Superior temporal gyrus (tissue), 1 donor: Measurements from ENCODE around the gene STAB2.

Experiments
- DNase-seq: peaks from one replicate; pipeline ENCODE4 v3.0.0-alpha.2; 2016; ENCODE audit errors: extremely low spot score

The STAB2 gene

DNA sequence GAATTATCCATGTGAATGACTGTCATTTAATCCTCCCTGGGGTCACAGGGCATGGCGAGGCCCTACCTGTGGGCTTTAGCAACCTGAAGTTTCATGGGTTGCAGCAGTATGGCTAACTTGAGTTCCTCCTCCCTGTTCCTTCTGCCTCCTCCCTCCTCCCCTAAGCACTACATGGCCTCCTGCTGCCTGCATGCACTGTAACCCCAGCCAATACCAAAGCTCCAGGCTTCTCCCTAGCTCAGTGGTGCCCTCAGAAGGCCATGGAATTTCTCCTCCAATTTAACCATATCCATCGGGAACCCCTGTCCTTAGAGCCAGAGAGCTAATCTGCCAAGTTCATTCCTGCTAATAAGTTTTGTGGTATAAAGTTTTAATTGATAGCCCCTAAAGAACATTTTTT, 158.9 kb downstream of the STAB2 start:
- DNase-seq = no peak

DNA sequence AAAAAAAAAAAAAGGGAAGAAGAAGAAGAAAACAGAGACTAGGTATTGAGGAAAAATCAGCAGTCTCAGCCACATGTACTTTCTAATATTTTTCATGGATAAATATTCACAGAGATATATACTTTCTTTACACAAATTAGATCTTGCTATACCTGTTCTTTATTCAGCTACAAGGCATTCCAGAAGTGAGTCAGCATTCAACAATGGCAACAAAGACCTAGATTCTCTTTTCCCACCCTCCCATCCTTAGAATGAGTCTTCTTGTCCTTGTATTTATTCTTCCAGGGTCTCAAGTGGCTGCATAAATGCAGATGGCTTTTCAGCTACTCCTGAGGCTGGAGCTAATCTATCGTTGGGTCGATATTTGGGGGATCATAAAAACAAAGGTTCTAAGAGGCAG, 160.9 kb downstream of the STAB2 start:
- no peak for DNase-seq

DNA sequence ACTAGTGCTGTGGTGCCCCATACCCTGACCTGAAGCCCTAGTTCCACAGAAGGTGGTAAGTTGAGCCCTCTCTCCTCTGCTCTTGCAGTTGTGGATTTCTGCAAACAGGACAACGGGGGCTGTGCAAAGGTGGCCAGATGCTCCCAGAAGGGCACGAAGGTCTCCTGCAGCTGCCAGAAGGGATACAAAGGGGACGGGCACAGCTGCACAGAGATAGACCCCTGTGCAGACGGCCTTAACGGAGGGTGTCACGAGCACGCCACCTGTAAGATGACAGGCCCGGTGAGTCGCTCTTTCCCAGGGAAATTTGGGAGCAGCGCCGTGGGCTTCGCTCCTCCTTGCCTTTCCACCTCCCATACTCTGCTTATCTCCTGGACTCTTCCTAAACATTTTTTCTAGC, 161.8 kb downstream of the STAB2 start:
- DNase-seq = no peak

GRCh38 chr12:103751171-103751570, 164.1 kb downstream of the STAB2 start:
- DNase-seq = no peak

GRCh38 chr12:103751600-103751999, 164.5 kb downstream of the STAB2 start:
- no peak for DNase-seq

- no peak for DNase-seq
Observed at GRCh38 chr12:103755425-103755824, 168.4 kb downstream of the STAB2 start.

- no peak for DNase-seq
Observed at GRCh38 chr12:103756443-103756842, 169.4 kb downstream of the STAB2 start.

GRCh38 chr12:103757248-103757647, 170.2 kb downstream of the STAB2 start:
- no peak for DNase-seq

DNA sequence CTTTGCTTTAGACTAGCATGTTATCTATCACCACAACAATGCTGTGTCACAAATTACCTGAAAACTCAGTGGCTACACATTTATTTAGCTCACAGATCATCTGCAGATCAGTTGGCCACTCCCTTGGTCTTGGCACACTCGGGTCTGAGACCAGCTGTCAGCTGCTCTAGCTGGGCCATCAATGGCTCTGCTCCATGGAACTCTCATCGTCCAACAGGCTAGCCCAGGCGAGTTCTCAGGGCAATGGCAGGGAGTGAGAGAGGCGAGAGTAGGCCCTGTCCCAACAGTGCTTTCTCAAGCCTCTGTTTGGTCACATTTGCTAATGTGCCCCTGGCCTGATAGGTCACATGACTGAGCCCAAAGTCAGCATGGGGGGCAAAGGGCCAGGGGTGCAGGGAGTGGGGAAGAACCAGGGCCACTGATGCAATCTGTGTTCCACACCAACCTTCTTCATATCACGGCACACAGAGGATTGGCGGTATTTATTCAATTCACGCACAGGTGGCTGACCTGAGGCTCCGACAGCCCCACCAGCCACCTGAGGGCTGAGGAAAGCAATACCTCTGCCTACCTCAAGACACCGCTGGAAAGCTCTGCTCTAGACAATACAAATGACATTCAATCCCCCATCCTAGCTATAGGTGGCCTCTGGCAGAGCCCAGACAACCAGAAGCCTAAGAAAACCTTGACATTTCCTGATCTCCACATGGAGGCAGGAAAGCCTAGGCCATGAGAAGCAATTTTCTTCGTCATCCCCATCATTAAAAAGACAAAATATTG, 171.4 kb downstream of the STAB2 start:
- DNase-seq = no peak

- no peak for DNase-seq
Observed at GRCh38 chr12:103762473-103762872, 175.4 kb downstream of the STAB2 start.

DNA sequence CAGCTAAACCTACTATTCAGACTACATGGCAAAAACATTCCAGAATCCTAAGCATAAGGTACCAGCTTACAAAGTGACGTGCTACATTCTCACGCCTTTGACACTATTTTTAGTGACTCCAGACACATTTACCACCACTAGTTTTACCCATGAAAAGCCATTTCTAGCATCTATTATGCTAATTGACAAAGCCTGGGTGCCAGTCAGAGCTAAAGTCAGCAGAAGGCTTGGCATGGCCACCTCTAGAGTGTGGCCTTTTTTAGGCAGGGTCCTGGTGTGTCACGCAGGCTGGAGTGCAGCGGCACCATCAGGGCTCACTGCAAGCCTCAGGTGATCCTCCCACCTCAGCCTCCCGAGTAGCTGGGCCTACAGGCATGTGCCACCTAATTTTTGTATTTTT, 178.2 kb downstream of the STAB2 start:
- no peak for DNase-seq

GRCh38 chr12:103766028-103766427, 179.0 kb downstream of the STAB2 start:
- no peak for DNase-seq

GRCh38 chr12:103768467-103769123, 181.5 kb downstream of the STAB2 start:
- no peak for DNase-seq

DNA sequence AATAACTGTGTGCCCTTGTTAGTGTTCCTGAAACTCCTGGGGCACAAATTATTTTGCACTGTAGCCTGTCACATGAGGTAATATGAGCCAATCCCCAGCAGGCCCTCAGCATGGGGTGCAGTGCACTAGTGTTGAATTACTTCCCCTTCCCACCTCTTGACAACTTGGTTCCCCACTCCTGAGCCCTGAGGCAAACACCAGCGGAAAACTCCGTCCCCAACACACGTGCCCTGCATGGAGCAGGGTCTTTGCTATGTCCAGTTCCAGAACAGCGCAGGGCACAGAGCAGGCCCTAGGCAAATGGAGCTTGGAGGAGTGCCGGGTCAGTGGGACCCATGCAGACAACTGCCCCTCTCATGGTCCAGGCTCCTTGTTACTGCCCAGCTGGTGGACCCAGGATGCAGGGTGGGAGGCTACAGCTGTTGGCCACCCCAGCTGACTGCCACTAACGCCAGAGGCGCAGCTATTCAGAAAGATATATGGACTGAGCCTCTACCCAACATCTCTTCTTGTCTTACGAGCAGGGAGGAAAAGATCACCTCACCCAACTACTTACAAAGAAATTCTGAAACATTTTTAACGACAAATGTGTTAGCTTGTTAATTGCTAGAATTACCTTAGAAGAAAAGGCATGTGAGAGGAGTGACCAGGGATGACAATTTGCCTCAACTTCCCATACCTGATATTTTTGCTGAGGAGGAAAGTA, 182.3 kb downstream of the STAB2 start:
- DNase-seq = no peak

DNA sequence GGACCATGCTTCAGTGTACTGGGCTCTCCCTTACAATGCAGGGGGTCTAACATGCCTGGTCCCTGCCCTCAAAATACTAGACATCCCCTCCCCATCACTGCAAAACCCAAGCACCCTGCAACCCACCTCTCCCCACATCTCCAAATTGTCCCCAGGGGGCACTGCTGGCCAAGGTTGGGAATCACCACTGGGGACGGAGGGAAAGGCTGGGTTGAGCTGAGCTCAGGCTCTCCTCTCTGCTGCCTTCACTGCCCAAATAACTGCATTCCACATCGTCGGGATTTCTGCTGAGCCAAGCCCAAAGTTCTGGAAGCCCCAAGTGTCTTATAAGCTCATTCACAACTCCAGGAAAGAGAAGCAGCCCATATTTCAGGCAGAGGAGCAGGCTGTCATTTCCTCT, 184.4 kb downstream of the STAB2 start:
- DNase-seq = peak; percentile 28

GRCh38 chr12:103772367-103773108, 185.5 kb downstream of the STAB2 start:
- DNase-seq = no peak

DNA sequence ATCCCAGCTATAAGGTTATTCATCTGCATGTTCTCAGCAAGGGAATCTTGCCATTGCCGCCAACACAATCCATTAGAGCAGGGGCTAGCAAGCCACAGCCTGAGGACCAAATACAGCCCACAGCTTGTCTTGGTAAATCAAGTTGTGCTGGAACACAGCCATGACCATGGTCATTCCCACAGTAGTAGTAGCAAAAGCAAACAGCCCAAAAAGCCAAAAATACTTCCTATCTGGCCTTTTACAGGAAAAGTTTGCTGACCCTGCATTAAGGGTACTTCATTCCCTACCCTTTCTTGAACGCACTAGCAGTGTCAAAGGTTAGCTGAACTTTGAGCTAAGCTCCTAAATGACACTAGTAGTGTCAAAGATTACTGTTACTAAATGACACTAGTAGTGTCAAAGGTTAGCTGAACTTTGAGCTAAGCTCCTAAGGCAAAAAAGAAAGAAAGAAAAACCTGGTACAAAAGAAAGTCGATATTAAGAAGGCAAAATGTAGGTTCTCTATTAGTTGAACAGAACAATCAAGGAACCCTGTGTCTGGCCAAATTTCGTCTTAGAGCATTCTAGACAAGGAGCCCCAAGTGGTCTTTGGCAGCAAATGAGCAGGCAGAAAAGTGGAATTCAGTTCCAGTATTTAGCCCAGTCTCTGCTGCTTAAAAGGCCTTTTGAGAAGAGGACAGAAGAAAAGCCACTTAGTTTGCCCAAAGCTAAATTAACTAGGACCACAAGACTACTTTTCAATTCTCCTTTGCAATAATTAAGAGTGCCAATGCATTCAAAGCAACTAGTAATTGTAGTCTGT, 186.2 kb downstream of the STAB2 start:
- peak; percentile 40 for DNase-seq

- DNase-seq = no peak
Observed at GRCh38 chr12:103774977-103775560, 188.0 kb downstream of the STAB2 start.

DNA sequence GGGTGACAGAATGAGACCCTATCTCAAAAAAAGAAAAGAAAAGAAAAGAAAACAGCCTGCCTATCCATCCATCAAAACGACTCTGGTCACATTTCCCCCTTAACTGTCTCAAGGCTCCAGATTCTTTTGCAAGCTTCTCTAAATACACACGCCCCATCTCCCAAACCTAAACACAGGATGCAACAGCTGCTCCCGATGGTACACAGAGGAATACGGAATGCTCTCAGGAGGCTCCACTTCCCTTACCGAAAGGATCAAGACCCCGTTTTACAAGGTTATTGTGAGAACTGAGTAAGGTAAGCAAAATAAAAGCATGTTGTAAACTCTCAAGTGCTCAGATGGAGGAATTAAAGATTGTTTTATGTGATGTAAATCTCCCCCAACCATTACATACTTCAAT, 191.7 kb downstream of the STAB2 start:
- DNase-seq = no peak

- no peak for DNase-seq
Observed at GRCh38 chr12:103779410-103780092, 192.5 kb downstream of the STAB2 start.
